SK-N-SH (cell line): Measurements from ENCODE around the gene KRT74.

Experiments used
- ELF1 ChIP-seq: IDR thresholded peaks from 2 replicates; pipeline ENCODE4 v1.4.0; 2012
- FOXJ3 ChIP-seq: sonication (generic); formaldehyde crosslinking; IDR thresholded peaks from 2 replicates; pipeline ENCODE4 v1.5.1; 2020; ENCODE audit warnings: mild to moderate bottlenecking, missing genetic modification reagents
- JUND ChIP-seq: IDR thresholded peaks from 2 replicates; pipeline ENCODE4 v1.4.0; 2012
- POLR2AphosphoS5 ChIP-seq: IDR thresholded peaks from 2 replicates; pipeline ENCODE4 v1.6.1; 2012; ENCODE audit warnings: low read depth, low read length
- RAD21 ChIP-seq: IDR thresholded peaks from 2 replicates; pipeline ENCODE4 v1.6.1; 2012; ENCODE audit warnings: mild to moderate bottlenecking, low read length
- TAF1 ChIP-seq: IDR thresholded peaks from 2 replicates; pipeline ENCODE4 v1.6.1; 2012; ENCODE audit warnings: low read depth, mild to moderate bottlenecking, low read length, moderate library complexity, borderline replicate concordance
- TF ChIP-seq, protein P1 (sequence below): fragments of 200-600 bp; sonication (generic); IDR thresholded peaks from 2 replicates; pipeline ENCODE4 v1.6.1; 2017; ENCODE audit warnings: antibody characterized with exemption, mild to moderate bottlenecking, moderate library complexity
- TF ChIP-seq, protein P2 (sequence below): IDR thresholded peaks from 2 replicates; pipeline ENCODE4 v1.6.1; 2012; ENCODE audit warnings: mild to moderate bottlenecking, low read depth, low read length, moderate library complexity

DNA sequence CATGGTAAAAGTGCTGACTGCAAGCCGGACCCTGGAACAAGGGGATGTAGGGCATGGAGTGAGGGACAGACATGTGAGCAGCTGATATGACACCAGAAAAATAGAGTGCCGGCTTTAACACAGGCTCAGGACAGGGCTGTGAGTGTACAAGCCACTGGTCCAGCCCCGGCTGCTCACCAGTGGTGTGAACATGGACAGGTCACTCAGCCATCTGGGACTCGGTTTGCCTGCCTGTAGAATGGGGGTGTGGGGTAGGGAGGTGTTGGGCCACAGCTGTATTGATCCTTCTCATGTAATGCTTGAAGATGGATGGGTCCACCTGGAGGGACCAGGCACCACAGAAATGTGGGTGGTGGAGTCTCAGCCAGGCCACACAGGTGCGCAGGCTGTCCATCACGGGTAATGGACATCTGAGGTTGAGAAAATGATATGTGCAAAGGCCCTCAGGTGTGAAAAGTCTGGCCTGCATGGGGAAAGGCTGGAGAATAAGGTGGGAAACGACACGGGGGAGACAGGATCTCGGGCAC is 10.6 kb upstream of the KRT74 start:
- TF ChIP-seq ELF1, result no peak
- TF ChIP-seq, protein P1, sequence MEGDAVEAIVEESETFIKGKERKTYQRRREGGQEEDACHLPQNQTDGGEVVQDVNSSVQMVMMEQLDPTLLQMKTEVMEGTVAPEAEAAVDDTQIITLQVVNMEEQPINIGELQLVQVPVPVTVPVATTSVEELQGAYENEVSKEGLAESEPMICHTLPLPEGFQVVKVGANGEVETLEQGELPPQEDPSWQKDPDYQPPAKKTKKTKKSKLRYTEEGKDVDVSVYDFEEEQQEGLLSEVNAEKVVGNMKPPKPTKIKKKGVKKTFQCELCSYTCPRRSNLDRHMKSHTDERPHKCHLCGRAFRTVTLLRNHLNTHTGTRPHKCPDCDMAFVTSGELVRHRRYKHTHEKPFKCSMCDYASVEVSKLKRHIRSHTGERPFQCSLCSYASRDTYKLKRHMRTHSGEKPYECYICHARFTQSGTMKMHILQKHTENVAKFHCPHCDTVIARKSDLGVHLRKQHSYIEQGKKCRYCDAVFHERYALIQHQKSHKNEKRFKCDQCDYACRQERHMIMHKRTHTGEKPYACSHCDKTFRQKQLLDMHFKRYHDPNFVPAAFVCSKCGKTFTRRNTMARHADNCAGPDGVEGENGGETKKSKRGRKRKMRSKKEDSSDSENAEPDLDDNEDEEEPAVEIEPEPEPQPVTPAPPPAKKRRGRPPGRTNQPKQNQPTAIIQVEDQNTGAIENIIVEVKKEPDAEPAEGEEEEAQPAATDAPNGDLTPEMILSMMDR, result no peak
- TF ChIP-seq POLR2AphosphoS5, result no peak
- TF ChIP-seq JUND, result no peak
- no peak for TF ChIP-seq TAF1
- TF ChIP-seq FOXJ3, result no peak
- TF ChIP-seq, protein P2, sequence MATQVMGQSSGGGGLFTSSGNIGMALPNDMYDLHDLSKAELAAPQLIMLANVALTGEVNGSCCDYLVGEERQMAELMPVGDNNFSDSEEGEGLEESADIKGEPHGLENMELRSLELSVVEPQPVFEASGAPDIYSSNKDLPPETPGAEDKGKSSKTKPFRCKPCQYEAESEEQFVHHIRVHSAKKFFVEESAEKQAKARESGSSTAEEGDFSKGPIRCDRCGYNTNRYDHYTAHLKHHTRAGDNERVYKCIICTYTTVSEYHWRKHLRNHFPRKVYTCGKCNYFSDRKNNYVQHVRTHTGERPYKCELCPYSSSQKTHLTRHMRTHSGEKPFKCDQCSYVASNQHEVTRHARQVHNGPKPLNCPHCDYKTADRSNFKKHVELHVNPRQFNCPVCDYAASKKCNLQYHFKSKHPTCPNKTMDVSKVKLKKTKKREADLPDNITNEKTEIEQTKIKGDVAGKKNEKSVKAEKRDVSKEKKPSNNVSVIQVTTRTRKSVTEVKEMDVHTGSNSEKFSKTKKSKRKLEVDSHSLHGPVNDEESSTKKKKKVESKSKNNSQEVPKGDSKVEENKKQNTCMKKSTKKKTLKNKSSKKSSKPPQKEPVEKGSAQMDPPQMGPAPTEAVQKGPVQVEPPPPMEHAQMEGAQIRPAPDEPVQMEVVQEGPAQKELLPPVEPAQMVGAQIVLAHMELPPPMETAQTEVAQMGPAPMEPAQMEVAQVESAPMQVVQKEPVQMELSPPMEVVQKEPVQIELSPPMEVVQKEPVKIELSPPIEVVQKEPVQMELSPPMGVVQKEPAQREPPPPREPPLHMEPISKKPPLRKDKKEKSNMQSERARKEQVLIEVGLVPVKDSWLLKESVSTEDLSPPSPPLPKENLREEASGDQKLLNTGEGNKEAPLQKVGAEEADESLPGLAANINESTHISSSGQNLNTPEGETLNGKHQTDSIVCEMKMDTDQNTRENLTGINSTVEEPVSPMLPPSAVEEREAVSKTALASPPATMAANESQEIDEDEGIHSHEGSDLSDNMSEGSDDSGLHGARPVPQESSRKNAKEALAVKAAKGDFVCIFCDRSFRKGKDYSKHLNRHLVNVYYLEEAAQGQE, result no peak
- no peak for TF ChIP-seq RAD21
